ENCODE results near the gene VGF. TPM values are rescaled to one million over a fixed set of nuclear protein-coding genes. Genes with fewer than 3 reads are reported as not detected.
"Not testable (repeated sequence)": the region's sequence is repeated elsewhere in the genome, so short reads cannot be mapped to it uniquely, and the experiment has no call there.

VGF gene
- total RNA-seq, 2 donors from 2014 or later, result not detected

GRCh38 chr7:101133621-101134398, 31.6 kb downstream of the VGF start:
- no peak for TF ChIP-seq CTCF (IDR thresholded peaks at IDR 0.05)
- DNase-seq (ENCODE audit: low spot score), result no peak
- no peaks in the 10 kb centered on the region for H3K9me3 ChIP-seq
- no peak overlapping the region for H3K4me3 ChIP-seq
- H3K4me1 ChIP-seq, result peaks cover 0 to 14% of the 10 kb centered on the region in 2 donors
- peaks cover 32% of the 10 kb centered on the region for H3K36me3 ChIP-seq
- no peaks in the 10 kb centered on the region for H3K27me3 ChIP-seq
- H3K27ac ChIP-seq, result no peak overlapping the region

GRCh38 chr7:101132626-101133600, 32.5 kb downstream of the VGF start:
- DNase-seq (ENCODE audit: low spot score); H3K27ac ChIP-seq; H3K4me3 ChIP-seq; H3K9me3 ChIP-seq; H3K27me3 ChIP-seq: not testable (repeated sequence)
- Histone ChIP-seq H3K36me3 (peaks cover 32% of the 10 kb centered on the region), H3K4me1 (peaks cover 0 to 14% of the 10 kb centered on the region in 2 donors)

- Histone ChIP-seq H3K27ac (no peak overlapping the region), H3K27me3 (no peaks in the 10 kb centered on the region), H3K36me3 (peaks cover 20% of the 10 kb centered on the region), H3K9me3 (no peaks in the 10 kb centered on the region), H3K4me3 (no peak overlapping the region), H3K4me1 (peaks cover 0 to 42% of the 10 kb centered on the region in 2 donors)
- no peak for TF ChIP-seq CTCF (IDR thresholded peaks at IDR 0.05)
- no peak for DNase-seq (ENCODE audit: low spot score)
These were observed 35.7 kb downstream of the VGF start for GRCh38 chr7:101129603-101130117.

- no peaks in the 10 kb centered on the region for H3K9me3 ChIP-seq
- no peak overlapping the region for H3K27ac ChIP-seq
- DNase-seq (ENCODE audit: low spot score), result no peak
- TF ChIP-seq CTCF (IDR thresholded peaks at IDR 0.05), result no peak
- H3K27me3 ChIP-seq, result no peaks in the 10 kb centered on the region
- peak overlapping the region; percentile 34 to 36 for H3K4me3 ChIP-seq
- H3K4me1 ChIP-seq, result peaks cover 0 to 54% of the 10 kb centered on the region in 2 donors
- peaks cover 20% of the 10 kb centered on the region for H3K36me3 ChIP-seq
These were observed 37.1 kb downstream of the VGF start for GRCh38 chr7:101128040-101128834.

GRCh38 chr7:101127460-101128039, 37.8 kb downstream of the VGF start:
- no peak for TF ChIP-seq CTCF (IDR thresholded peaks at IDR 0.05)
- H3K36me3 ChIP-seq, result peaks cover 20% of the 10 kb centered on the region
- peak overlapping the region; percentile 34 to 36 for H3K4me3 ChIP-seq
- H3K9me3 ChIP-seq, result no peaks in the 10 kb centered on the region
- H3K4me1 ChIP-seq, result peaks cover 0 to 61% of the 10 kb centered on the region in 2 donors
- peak overlapping the region; percentile 77 to 79 for H3K27ac ChIP-seq
- DNase-seq (ENCODE audit: low spot score), result no peak
- H3K27me3 ChIP-seq, result no peaks in the 10 kb centered on the region
